Smooth muscle cell (in vitro differentiated cells): Measurements from ENCODE around the gene GPR180. TPM values are rescaled to one million over a fixed set of nuclear protein-coding genes. Genes with fewer than 3 reads are reported as not detected.
"Not testable (repeated sequence)": the region's sequence is repeated elsewhere in the genome, so short reads cannot be mapped to it uniquely, and the experiment has no call there.

Source experiments
- DNase-seq: peaks from one replicate; lab custom pipeline; 2025; ENCODE audit not compliant: unreplicated experiment; lab: John Stamatoyannopoulos, UW
- H2AFZ ChIP-seq: fragments of 200-600 bp; sonication (generic); 2 replicates; pipeline ENCODE4 v1.6.0; 2016; ENCODE audit warnings: antibody characterized with exemption, low read depth, mild to moderate bottlenecking
- H3F3A ChIP-seq: fragments of 200-600 bp; sonication (generic); 2 replicates; pipeline ENCODE4 v1.6.0; 2017; ENCODE audit warnings: antibody characterized with exemption, low read depth
- H3K27ac ChIP-seq: fragments of 200-600 bp; sonication (generic); 2 replicates; pipeline ENCODE4 v1.5.1; 2016; ENCODE audit warnings: low read depth, mild to moderate bottlenecking
- H3K27me3 ChIP-seq: fragments of 200-600 bp; sonication (generic); 2 replicates; pipeline ENCODE4 v1.6.1; 2016; ENCODE audit warnings: low read depth, mild to moderate bottlenecking
- H3K36me3 ChIP-seq: fragments of 200-600 bp; sonication (generic); 2 replicates; pipeline ENCODE4 v1.5.1; 2016; ENCODE audit warnings: low read depth
- H3K4me1 ChIP-seq: fragments of 200-600 bp; sonication (generic); 2 replicates; pipeline ENCODE4 v1.5.1; 2016; ENCODE audit warnings: low read depth
- H3K4me2 ChIP-seq: fragments of 200-600 bp; sonication (generic); 2 replicates; pipeline ENCODE4 v1.6.0; 2016; ENCODE audit warnings: mild to moderate bottlenecking
- H3K4me3 ChIP-seq: fragments of 200-600 bp; sonication (generic); 2 replicates; pipeline ENCODE4 v1.5.1; 2016; ENCODE audit warnings: mild to moderate bottlenecking
- H3K79me2 ChIP-seq: fragments of 200-600 bp; sonication (generic); 2 replicates; pipeline ENCODE4 v1.6.0; 2016; ENCODE audit warnings: low read depth, mild to moderate bottlenecking
- H3K9ac ChIP-seq: fragments of 200-600 bp; sonication (generic); 2 replicates; pipeline ENCODE4 v1.6.0; 2016; ENCODE audit warnings: low read depth
- H3K9me3 ChIP-seq: fragments of 200-600 bp; sonication (generic); replicated peaks from 2 replicates; pipeline ENCODE4 v1.5.1; 2016; ENCODE audit warnings: low read depth
- H4K20me1 ChIP-seq: fragments of 200-600 bp; sonication (generic); 2 replicates; pipeline ENCODE4 v1.6.0; 2016; ENCODE audit warnings: low read depth
- CTCF ChIP-seq: fragments of 200-600 bp; sonication (generic); IDR thresholded peaks from 2 replicates; pipeline ENCODE4 v1.5.1; 2017; ENCODE audit warnings: borderline replicate concordance, mild to moderate bottlenecking, antibody characterized with exemption; ENCODE audit not compliant: insufficient read depth, poor library complexity, severe bottlenecking
- WGBS: methylation state at CpG from one replicate; pipeline ENCODE4 v1.1.7; 2016; ENCODE audit warnings: low lambda C conversion rate; 5-methylcytosine and 5-hydroxymethylcytosine counted together
- polyA plus RNA-seq: library from polyadenylated mRNA; unstranded; fragments of >200 nt; fragmentation: Nextera tagmentation; extraction: Ambion mirVana; gene quantifications from 2 replicates; pipeline ENCODE4 v1.2.1, GENCODE V29; 2016
- total RNA-seq: library from RNA; depleted of rRNA; stranded (reverse); fragments of >200 nt; gene quantifications from 2 replicates; pipeline ENCODE4 v1.2.3, GENCODE V29; 2014

GPR180 gene
- total and polyA plus RNA-seq, 2 experiments from 2014 or later = 10.8 to 25.0 TPM

DNA sequence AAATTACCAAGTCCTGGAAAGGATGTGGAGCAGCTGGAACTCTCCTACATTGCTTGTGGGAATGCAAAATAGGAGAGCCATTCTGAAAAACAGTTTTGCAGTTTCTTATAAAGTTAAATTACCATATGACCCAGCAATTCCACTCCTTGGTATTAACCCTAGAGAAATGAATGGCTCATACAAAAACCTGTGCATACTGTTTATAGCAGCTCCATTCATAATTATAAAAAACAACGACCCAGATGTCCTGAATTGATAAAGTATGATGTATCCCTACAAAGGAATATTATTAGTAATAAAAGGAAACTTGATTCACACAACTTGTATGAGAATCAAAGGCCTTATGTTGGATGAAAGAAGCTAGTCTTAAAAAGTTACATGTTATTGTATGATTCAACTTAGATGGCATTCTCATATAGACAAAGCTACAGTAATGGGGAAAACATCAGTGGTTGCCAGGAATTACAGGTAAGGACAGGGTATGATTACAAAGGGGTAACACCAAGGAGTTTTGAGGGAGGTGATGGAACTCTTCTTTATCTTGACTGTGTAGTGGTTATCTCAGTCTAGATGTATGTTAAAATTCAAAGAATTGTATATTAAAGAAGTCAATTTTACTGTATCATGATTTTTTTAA lies 35.4 kb downstream of the GPR180 start:
- H3K79me2 ChIP-seq = no peaks in the 10 kb centered on the region
- H3K4me2 ChIP-seq = no peak overlapping the region
- no peak for DNase-seq

DNA sequence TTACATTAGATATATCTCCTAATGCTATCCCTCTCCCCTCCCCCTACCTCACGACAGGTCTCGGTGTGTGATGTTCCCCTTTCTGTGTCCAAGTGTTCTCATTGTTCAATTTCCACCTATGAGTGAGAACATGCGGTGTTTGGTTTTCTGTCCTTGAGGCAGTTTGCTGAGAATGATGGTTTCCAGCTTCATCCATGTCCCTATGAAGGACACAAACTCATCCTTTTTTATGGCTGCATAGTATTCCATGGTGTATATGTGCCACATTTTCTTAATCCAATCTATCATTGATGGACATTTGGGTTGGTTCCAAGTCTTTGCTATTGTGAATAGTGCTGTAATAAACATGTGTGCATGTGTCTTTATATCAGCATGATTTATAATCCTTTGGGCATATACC lies 36.0 kb downstream of the GPR180 start:
- not testable (repeated sequence) for H4K20me1 ChIP-seq, H3K9ac ChIP-seq, H3K27me3 ChIP-seq, H2AFZ ChIP-seq, H3K27ac ChIP-seq, H3K4me2 ChIP-seq, H3K36me3 ChIP-seq, H3K79me2 ChIP-seq, H3F3A ChIP-seq, DNase-seq, H3K4me3 ChIP-seq, H3K9me3 ChIP-seq
- WGBS = 97% methylated on average over 3 of the region's 3 CpGs
- H3K4me1 ChIP-seq = peaks cover 17% of the 10 kb centered on the region

More for the DNA sequence above, 35.4 kb downstream of the GPR180 start:
- WGBS = 95% methylated on average over 1 of the region's 1 CpG
- H3K4me1 ChIP-seq = peaks cover 16% of the 10 kb centered on the region
- no peaks in the 10 kb centered on the region for H3K9me3 ChIP-seq
- H3K9ac ChIP-seq = no peak overlapping the region
- no peak for TF ChIP-seq CTCF
- no peak overlapping the region for H3K4me3 ChIP-seq
- no peak overlapping the region for H2AFZ ChIP-seq
- H4K20me1 ChIP-seq = peaks cover 4% of the 10 kb centered on the region
- H3K36me3 ChIP-seq = no peaks in the 10 kb centered on the region
- no peak overlapping the region for H3K27ac ChIP-seq
- H3K27me3 ChIP-seq = no peaks in the 10 kb centered on the region
- H3F3A ChIP-seq = peaks cover 4% of the 10 kb centered on the region

DNA sequence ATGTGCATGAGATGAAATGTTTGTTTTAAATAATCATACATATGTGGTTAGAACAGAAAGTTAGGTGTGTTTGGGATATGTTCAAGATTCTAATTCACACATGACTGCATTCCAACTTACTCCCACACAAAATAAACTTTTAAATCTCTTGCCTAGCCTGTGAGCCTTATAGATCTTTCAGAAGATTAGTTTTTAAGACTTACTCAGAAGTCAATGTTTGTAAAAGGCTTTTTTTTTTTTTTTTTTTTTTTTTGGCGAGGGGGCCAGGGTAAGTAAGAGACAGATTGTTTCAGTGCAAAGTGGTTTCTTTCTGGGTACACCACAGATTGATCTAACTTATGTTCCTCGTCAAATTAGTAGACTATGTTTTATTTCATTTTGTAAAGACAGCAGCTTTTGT lies 39.1 kb downstream of the GPR180 start:
- no peak for DNase-seq
- H3K36me3 ChIP-seq = no peaks in the 10 kb centered on the region
- H3K4me2 ChIP-seq = peak overlapping the region; percentile 77
- no peak overlapping the region for H3K9ac ChIP-seq
- H3K27ac ChIP-seq = peak overlapping the region; percentile 77
- H2AFZ ChIP-seq = no peak overlapping the region
- no peaks in the 10 kb centered on the region for H3K79me2 ChIP-seq
- H3K27me3 ChIP-seq = no peaks in the 10 kb centered on the region
- H3F3A ChIP-seq = peaks cover 4% of the 10 kb centered on the region
- WGBS = 86% methylated on average over 2 of the region's 2 CpGs
- H3K4me3 ChIP-seq = no peak overlapping the region
- no peaks in the 10 kb centered on the region for H4K20me1 ChIP-seq
- H3K9me3 ChIP-seq = no peaks in the 10 kb centered on the region
- no peak for TF ChIP-seq CTCF
- peaks cover 17% of the 10 kb centered on the region for H3K4me1 ChIP-seq

GRCh38 chr13:94641409-94641941 lies 39.8 kb downstream of the GPR180 start:
- H2AFZ ChIP-seq = no peak overlapping the region
- TF ChIP-seq CTCF = no peak
- H3F3A ChIP-seq = peaks cover 4% of the 10 kb centered on the region
- no peak for DNase-seq
- peak overlapping the region; percentile 63 for H3K9ac ChIP-seq
- H3K4me2 ChIP-seq = peak overlapping the region; percentile 77
- H3K36me3 ChIP-seq = no peaks in the 10 kb centered on the region
- no peaks in the 10 kb centered on the region for H3K27me3 ChIP-seq
- no peaks in the 10 kb centered on the region for H3K9me3 ChIP-seq
- no peak overlapping the region for H3K4me3 ChIP-seq
- no peaks in the 10 kb centered on the region for H3K79me2 ChIP-seq
- H4K20me1 ChIP-seq = no peaks in the 10 kb centered on the region
- peak overlapping the region; percentile 77 for H3K27ac ChIP-seq
- peaks cover 17% of the 10 kb centered on the region for H3K4me1 ChIP-seq
- WGBS = 31% methylated on average over 3 of the region's 3 CpGs
